Fibroblast of pulmonary artery (primary cell): ENCODE results near the gene SLC39A5.
A peak's percentile ranks its signal among the peaks of the same experiment; 100 is the strongest.

ENCODE experiments used
- DNase-seq: peaks from one replicate; pipeline ENCODE4 v3.0.0-alpha.2; 2010; ENCODE audit warnings: low read depth
- H3K4me3 ChIP-seq: replicated peaks from 2 replicates; pipeline ENCODE4 v1.5.1; 2011; ENCODE audit warnings: low read depth, mild to moderate bottlenecking, control low read depth, low read length, moderate library complexity
- TF ChIP-seq, protein P1 (sequence below): IDR thresholded peaks from 2 replicates; pipeline ENCODE4 v1.5.1; 2011; ENCODE audit warnings: mild to moderate bottlenecking, control low read depth, low read length, inconsistent platforms; ENCODE audit errors: missing control alignments

SLC39A5 gene

DNA sequence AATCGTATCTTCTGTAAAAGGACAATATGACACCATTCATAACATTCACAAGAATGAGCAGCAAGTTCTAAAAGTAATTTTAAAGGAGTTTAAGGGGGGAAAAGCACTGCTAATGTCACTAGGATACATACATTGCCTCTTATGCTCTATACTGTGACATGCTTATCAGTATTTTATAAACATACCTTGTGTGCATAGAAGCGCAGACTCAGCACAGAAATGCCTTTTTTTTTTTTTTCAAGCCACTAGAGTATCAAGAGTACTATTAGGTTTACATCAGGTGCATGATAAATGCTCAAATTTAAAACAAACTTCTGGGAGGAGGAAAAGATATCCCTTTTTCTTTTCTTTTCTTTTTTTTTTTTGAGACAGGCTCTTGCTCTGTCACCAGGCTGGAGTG is 27.0 kb upstream of the SLC39A5 start:
- no peak for DNase-seq
- H3K4me3 ChIP-seq: no peak overlapping the region
- TF ChIP-seq, protein P1, sequence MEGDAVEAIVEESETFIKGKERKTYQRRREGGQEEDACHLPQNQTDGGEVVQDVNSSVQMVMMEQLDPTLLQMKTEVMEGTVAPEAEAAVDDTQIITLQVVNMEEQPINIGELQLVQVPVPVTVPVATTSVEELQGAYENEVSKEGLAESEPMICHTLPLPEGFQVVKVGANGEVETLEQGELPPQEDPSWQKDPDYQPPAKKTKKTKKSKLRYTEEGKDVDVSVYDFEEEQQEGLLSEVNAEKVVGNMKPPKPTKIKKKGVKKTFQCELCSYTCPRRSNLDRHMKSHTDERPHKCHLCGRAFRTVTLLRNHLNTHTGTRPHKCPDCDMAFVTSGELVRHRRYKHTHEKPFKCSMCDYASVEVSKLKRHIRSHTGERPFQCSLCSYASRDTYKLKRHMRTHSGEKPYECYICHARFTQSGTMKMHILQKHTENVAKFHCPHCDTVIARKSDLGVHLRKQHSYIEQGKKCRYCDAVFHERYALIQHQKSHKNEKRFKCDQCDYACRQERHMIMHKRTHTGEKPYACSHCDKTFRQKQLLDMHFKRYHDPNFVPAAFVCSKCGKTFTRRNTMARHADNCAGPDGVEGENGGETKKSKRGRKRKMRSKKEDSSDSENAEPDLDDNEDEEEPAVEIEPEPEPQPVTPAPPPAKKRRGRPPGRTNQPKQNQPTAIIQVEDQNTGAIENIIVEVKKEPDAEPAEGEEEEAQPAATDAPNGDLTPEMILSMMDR: no peak

GRCh38 chr12:56204275-56204674 is 25.6 kb upstream of the SLC39A5 start:
- no peak for DNase-seq
- TF ChIP-seq, protein P1: no peak
- no peak overlapping the region for H3K4me3 ChIP-seq

DNA sequence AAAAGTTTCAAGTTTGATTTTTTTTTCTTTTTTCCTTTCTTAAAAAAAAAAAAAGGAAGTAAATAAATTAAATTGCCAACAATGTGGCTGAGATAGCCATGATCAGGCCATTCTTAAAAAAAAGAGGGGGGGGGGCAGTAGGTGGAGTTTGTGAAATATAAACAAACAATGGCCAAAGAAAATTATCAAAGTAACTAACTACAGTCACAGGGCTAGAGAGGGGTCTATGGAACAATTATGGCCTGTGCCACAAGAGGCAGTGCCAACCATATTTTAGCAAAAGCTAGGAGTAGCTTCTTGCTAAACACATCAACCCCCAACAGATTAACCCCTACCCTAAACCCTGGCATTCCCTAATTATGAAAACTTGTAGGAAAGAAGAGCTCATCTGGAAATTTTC is 24.4 kb upstream of the SLC39A5 start:
- DNase-seq: no peak
- H3K4me3 ChIP-seq: no peak overlapping the region
- TF ChIP-seq, protein P1: no peak

DNA sequence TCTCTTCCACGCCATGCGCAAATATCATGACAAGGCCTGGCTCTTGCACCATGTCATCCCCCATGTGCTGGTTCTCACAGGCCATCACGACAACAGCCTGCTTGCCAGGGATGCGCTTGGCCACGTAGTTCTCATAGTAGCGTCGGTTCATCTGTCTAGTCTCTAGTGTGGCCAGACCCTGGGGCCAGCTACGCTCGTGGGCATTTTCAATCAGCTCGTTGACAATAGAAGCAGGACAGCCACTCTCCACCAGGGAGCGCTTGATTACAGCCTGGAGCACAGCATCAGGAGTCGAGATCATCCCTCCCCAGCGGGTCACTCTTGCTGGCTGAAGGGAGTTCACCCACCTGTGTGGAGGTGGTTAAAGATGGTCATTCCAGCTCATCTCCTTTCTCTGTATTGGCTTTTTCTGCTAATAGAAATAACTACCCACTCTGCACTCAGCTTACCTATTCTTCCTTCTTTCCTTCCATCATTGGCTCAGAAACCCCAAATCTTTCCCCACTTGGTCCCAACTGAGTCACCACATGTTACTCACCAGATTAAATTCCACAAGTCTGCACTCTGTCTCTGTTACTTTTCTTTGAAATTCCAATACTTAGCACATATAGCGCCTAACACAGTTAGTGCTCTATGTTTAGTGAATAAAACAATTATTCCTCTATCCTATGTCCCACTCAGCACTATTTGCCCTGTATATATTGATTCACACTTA is 23.2 kb upstream of the SLC39A5 start:
- TF ChIP-seq, protein P1: peak; percentile 81

GRCh38 chr12:56208006-56208405 is 21.8 kb upstream of the SLC39A5 start:
- TF ChIP-seq, protein P1: no peak
- H3K4me3 ChIP-seq: no peak overlapping the region
- DNase-seq: no peak

More for the DNA sequence above, 23.2 kb upstream of the SLC39A5 start:
- DNase-seq: peak; percentile 71
- no peak overlapping the region for H3K4me3 ChIP-seq

GRCh38 chr12:56212361-56212760 is 17.5 kb upstream of the SLC39A5 start:
- no peak for DNase-seq
- H3K4me3 ChIP-seq: no peak overlapping the region
- TF ChIP-seq, protein P1: no peak

GRCh38 chr12:56213878-56214277 is 16.0 kb upstream of the SLC39A5 start:
- TF ChIP-seq, protein P1: no peak
- no peak for DNase-seq
- H3K4me3 ChIP-seq: no peak overlapping the region
